OCI-LY7 (cell line): ENCODE results near the gene IFFO2. TPM values are rescaled to one million over a fixed set of nuclear protein-coding genes. Genes with fewer than 3 reads are reported as not detected.

Source experiments
- BruUV-seq: library from RNA; stranded (reverse); fragments of 400-500 nt; replicated peaks from 2 replicates; lab custom pipeline; 2021; lab: Mats Ljungman, UMichigan
- CTCF ChIA-PET: fragments of 300-600 bp; sonication (Branson Sonifier 250); formaldehyde crosslinking; loops from one replicate; lab custom pipeline; 2022; ENCODE audit warnings: antibody characterized with exemption; ENCODE audit not compliant: unreplicated experiment; lab: Charles Lee
- POLR2A ChIA-PET: fragments of 300-600 bp; sonication (Branson Sonifier 250); formaldehyde crosslinking; loops from one replicate; lab custom pipeline; 2022; ENCODE audit warnings: antibody characterized with exemption; lab: Charles Lee
- DNase-seq: peaks from one replicate; pipeline ENCODE4 v3.0.0-alpha.2; 2015; ENCODE audit warnings: low spot score
- H2AFZ ChIP-seq: fragments of 200-600 bp; sonication (generic), shearing (Covaris generic); 2 replicates; pipeline ENCODE4 v1.6.1; 2014; ENCODE audit warnings: mild to moderate bottlenecking, antibody characterized with exemption, low read length, moderate library complexity
- H3K27ac ChIP-seq: fragments of 200-600 bp; sonication (generic); 2 replicates; pipeline ENCODE4 v1.5.1; 2014; ENCODE audit warnings: mixed run types, low read depth, mild to moderate bottlenecking, moderate library complexity, low read length, inconsistent platforms; ENCODE audit not compliant: poor library complexity, severe bottlenecking
- H3K36me3 ChIP-seq: fragments of 200-600 bp; sonication (generic); 2 replicates; pipeline ENCODE4 v1.6.1; 2014; ENCODE audit warnings: mild to moderate bottlenecking, antibody characterized with exemption, low read length, moderate library complexity, mixed read lengths; ENCODE audit not compliant: insufficient read depth
- H3K4me1 ChIP-seq: fragments of 200-600 bp; sonication (generic); 2 replicates; pipeline ENCODE4 v1.5.1; 2014; ENCODE audit warnings: mild to moderate bottlenecking, low read length; ENCODE audit not compliant: insufficient read depth, poor library complexity, severe bottlenecking
- H3K4me2 ChIP-seq: fragments of 200-600 bp; sonication (generic); 2 replicates; pipeline ENCODE4 v1.6.1; 2014; ENCODE audit warnings: mild to moderate bottlenecking, low read length
- H3K4me3 ChIP-seq: fragments of 200-600 bp; sonication (generic); 2 replicates; pipeline ENCODE4 v1.5.1; 2014; ENCODE audit warnings: mild to moderate bottlenecking, low read depth, low read length; ENCODE audit not compliant: poor library complexity, severe bottlenecking
- H3K79me2 ChIP-seq: fragments of 200-600 bp; sonication (generic); 2 replicates; pipeline ENCODE4 v1.6.1; 2016; ENCODE audit warnings: low read depth, mild to moderate bottlenecking, low read length, moderate library complexity, mixed read lengths; ENCODE audit not compliant: insufficient read depth
- H3K9me2 ChIP-seq: fragments of 200-600 bp; sonication (generic); 2 replicates; pipeline ENCODE4 v1.6.1; 2016; ENCODE audit warnings: mild to moderate bottlenecking, low read length, mixed read lengths; ENCODE audit not compliant: insufficient read depth
- H3K9me3 ChIP-seq: fragments of 200-600 bp; sonication (generic); 2 replicates; pipeline ENCODE4 v1.6.1; 2014; ENCODE audit warnings: mild to moderate bottlenecking, mixed run types, low read length, mixed read lengths
- H4K20me1 ChIP-seq: fragments of 200-600 bp; sonication (generic); 2 replicates; pipeline ENCODE4 v1.6.1; 2014; ENCODE audit warnings: mild to moderate bottlenecking, antibody characterized with exemption, low read length, moderate library complexity, mixed read lengths; ENCODE audit not compliant: insufficient read depth
- EZH2phosphoT487 ChIP-seq: fragments of 200-600 bp; sonication (generic); IDR thresholded peaks from 2 replicates; pipeline ENCODE4 v1.6.1; 2018; ENCODE audit warnings: low read depth, borderline replicate concordance, mild to moderate bottlenecking, mixed run types, antibody characterized with exemption, low read length, moderate library complexity, mixed read lengths
- intact Hi-C: fragments of 100-400 bp; cut with micrococcal nuclease; formaldehyde crosslinking; loops from one replicate; pipeline ENCODE4 v1.10.0; 2022; ENCODE audit not compliant: unreplicated experiment
- total RNA-seq, 2 experiments: library from RNA; depleted of rRNA in 1 of 2; stranded (reverse); fragments of >200 nt in 1 of 2; shearing (Covaris generic) in 1 of 2; gene quantifications; 2 replicates each; pipeline ENCODE4 v1.2.3, GENCODE V29; 2014 to 2022
- TF ChIP-seq, protein P1 (sequence below): fragments of 200-600 bp; sonication (generic); conservative IDR thresholded peaks from 2 replicates; pipeline ENCODE4 v1.5.1; 2014; ENCODE audit warnings: mild to moderate bottlenecking, antibody characterized with exemption, low read length, moderate library complexity, mixed read lengths

IFFO2 gene
- total RNA-seq, 2 experiments from 2014 or later: 0.06 to 0.44 TPM

DNA sequence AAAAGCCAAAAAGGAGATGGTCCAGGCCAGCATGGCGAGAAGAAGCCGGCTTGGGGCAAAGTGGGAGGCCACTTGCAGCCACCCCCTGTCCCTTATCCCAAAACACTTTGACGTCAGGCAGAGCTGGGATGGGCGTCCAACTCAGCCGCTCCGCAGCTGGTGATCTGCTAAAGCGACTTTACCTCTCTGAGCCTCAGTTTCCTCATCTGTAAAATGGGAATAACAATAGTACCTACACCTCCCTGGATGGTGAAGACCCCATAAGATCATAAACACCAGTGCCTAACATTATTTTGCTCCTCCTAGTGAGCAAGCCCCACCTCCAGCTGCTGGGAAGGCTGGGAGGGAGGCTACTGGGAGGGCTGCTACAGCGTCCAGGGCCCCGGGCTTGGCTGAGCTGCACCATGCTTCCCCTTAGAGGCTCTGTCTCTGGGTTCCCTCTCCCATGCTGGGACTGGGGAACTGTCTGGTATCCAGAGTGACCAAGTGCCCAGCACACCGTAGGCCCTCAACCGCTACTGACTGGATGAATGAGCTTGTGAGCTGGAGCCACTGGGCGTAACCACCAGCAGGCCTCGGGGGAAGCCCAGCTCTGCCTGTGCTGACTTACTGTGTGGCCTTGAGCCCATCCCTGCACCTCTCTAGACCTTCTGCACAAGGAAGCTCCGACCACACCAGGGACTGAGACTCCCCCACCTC lies 18.3 kb downstream of the IFFO2 start:
- H3K79me2 ChIP-seq: no peaks in the 10 kb centered on the region

DNA sequence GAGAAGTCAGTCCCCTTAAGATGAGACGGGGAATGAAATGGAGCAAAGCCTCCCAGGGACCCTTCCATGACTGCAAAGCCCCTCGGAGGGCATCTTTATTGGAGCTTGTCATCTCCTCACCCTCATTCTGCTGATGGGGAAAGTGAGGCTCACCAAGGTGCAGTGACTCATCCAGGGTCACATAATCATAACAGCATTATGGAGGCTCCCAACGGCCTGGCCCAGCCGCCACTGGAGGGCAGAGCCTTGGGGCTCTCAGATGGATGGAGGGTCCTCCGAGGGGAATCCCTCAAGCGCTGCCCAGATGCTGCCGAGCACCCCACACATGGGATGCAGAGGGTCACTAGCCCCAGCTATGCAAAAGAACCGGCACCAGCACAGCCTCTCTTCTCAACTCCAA lies 18.9 kb downstream of the IFFO2 start:
- no peak overlapping the region for H3K4me3 ChIP-seq
- no peaks in the 10 kb centered on the region for H3K4me1 ChIP-seq
- no peak overlapping the region for H3K27ac ChIP-seq
- no peak for TF ChIP-seq EZH2phosphoT487
- TF ChIP-seq, protein P1, sequence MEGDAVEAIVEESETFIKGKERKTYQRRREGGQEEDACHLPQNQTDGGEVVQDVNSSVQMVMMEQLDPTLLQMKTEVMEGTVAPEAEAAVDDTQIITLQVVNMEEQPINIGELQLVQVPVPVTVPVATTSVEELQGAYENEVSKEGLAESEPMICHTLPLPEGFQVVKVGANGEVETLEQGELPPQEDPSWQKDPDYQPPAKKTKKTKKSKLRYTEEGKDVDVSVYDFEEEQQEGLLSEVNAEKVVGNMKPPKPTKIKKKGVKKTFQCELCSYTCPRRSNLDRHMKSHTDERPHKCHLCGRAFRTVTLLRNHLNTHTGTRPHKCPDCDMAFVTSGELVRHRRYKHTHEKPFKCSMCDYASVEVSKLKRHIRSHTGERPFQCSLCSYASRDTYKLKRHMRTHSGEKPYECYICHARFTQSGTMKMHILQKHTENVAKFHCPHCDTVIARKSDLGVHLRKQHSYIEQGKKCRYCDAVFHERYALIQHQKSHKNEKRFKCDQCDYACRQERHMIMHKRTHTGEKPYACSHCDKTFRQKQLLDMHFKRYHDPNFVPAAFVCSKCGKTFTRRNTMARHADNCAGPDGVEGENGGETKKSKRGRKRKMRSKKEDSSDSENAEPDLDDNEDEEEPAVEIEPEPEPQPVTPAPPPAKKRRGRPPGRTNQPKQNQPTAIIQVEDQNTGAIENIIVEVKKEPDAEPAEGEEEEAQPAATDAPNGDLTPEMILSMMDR: no peak
- no peak for DNase-seq
- H3K4me2 ChIP-seq: no peak overlapping the region
- no peaks in the 10 kb centered on the region for H3K79me2 ChIP-seq
- ChIA-PET CTCF (no interaction called here), POLR2A (no interaction called here)
- H3K36me3 ChIP-seq: no peaks in the 10 kb centered on the region
- no peak overlapping the region for H2AFZ ChIP-seq
- H3K9me3 ChIP-seq: no peaks in the 10 kb centered on the region
- no peaks in the 10 kb centered on the region for H3K9me2 ChIP-seq
- no peaks in the 10 kb centered on the region; the same call in 1 of the 2 replicates for H4K20me1 ChIP-seq
- intact Hi-C loops: no loop called here
- no TSS peak for BruUV-seq

More for the DNA sequence above, 18.3 kb downstream of the IFFO2 start:
- intact Hi-C loops: no loop called here
- Histone ChIP-seq H3K9me3 (no peaks in the 10 kb centered on the region), H3K9me2 (no peaks in the 10 kb centered on the region), H4K20me1 (no peaks in the 10 kb centered on the region; the same call in 1 of the 2 replicates), H3K27ac (no peak overlapping the region), H3K4me3 (no peak overlapping the region), H3K4me1 (no peaks in the 10 kb centered on the region), H3K36me3 (no peaks in the 10 kb centered on the region), H2AFZ (no peak overlapping the region), H3K4me2 (no peak overlapping the region)
- ChIA-PET POLR2A (no interaction called here), CTCF (interaction anchor here (1.1 kb wide), 1 partner anchor 11 kb away, joined by 4 read pairs; no protein-coding TSS in a partner anchor)
- no TSS peak for BruUV-seq
- no peak for TF ChIP-seq EZH2phosphoT487
- TF ChIP-seq, protein P1: no peak
- DNase-seq: no peak

DNA sequence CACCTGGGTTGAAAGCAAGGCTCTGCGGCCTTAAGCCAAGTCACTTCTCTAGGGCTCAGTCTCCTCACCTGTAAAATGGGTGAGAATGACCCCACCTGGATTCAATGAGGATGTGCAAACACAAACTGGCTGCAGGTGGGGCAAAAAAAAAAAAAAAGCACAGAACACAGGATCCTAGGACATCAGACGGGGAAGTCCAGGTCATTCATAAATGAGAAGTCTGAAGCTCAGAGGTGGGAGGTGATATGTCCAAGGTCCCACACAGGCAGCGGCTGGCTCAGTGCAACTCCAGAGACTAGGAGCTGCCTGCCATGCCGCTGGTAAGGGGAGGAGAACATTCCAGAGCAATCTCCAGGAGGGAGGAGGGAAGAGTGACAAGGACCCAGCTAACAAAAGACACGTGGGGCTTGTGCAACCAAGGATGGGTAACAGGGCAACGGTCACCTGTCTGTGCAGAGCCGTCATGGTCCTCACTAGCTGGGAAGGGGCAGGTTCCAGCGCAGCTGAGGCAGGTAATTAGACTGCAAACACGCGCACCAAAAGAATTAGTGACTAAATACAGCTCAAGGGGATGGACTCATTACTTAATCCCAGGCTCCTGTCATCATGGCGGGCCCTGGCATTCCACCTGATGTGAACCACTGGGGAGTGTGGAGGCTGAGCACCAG lies 19.5 kb downstream of the IFFO2 start:
- no peaks in the 10 kb centered on the region for H3K9me2 ChIP-seq
- no peak for DNase-seq
- H3K4me1 ChIP-seq: no peaks in the 10 kb centered on the region
- POLR2A ChIA-PET: no interaction called here
- no peaks in the 10 kb centered on the region for H3K36me3 ChIP-seq
- H2AFZ ChIP-seq: no peak overlapping the region
- no peak overlapping the region for H3K4me3 ChIP-seq
- CTCF ChIA-PET: no interaction called here
- no peak overlapping the region for H3K4me2 ChIP-seq
- intact Hi-C loops: no loop called here
- H3K79me2 ChIP-seq: no peaks in the 10 kb centered on the region
- no peak overlapping the region for H3K27ac ChIP-seq
- H4K20me1 ChIP-seq: no peaks in the 10 kb centered on the region; the same call in 1 of the 2 replicates
- TF ChIP-seq EZH2phosphoT487: no peak
- TF ChIP-seq, protein P1: no peak
- no TSS peak for BruUV-seq
- H3K9me3 ChIP-seq: no peaks in the 10 kb centered on the region
